ENCODE results near the gene PDE4D. TPM values are rescaled to one million over a fixed set of nuclear protein-coding genes. Genes with fewer than 3 reads are reported as not detected.

PDE4D gene
- total RNA-seq, 1 experiment from 2014 or later, result 3.3 TPM

GRCh38 chr5:59856358-59856757, 37.2 kb downstream of the PDE4D start (continued):
- TF ChIP-seq, protein P1, sequence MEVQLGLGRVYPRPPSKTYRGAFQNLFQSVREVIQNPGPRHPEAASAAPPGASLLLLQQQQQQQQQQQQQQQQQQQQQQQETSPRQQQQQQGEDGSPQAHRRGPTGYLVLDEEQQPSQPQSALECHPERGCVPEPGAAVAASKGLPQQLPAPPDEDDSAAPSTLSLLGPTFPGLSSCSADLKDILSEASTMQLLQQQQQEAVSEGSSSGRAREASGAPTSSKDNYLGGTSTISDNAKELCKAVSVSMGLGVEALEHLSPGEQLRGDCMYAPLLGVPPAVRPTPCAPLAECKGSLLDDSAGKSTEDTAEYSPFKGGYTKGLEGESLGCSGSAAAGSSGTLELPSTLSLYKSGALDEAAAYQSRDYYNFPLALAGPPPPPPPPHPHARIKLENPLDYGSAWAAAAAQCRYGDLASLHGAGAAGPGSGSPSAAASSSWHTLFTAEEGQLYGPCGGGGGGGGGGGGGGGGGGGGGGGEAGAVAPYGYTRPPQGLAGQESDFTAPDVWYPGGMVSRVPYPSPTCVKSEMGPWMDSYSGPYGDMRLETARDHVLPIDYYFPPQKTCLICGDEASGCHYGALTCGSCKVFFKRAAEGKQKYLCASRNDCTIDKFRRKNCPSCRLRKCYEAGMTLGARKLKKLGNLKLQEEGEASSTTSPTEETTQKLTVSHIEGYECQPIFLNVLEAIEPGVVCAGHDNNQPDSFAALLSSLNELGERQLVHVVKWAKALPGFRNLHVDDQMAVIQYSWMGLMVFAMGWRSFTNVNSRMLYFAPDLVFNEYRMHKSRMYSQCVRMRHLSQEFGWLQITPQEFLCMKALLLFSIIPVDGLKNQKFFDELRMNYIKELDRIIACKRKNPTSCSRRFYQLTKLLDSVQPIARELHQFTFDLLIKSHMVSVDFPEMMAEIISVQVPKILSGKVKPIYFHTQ (CRISPR knock-in tag; IDR thresholded peaks at IDR 0.05), result no peak
- TF ChIP-seq CREB1 (CRISPR knock-in tag; IDR thresholded peaks at IDR 0.05) (no peak), NR3C1 (CRISPR knock-in tag; conservative IDR thresholded peaks at IDR 0.05; ENCODE audit: low read depth) (no peak), NFE2L1 (CRISPR knock-in tag; IDR thresholded peaks at IDR 0.05) (no peak), IRF2 (CRISPR knock-in tag; IDR thresholded peaks at IDR 0.05; ENCODE audit: borderline replicate concordance, low read depth) (no peak), FOXP4 (CRISPR knock-in tag; IDR thresholded peaks at IDR 0.05) (no peak)

DNA sequence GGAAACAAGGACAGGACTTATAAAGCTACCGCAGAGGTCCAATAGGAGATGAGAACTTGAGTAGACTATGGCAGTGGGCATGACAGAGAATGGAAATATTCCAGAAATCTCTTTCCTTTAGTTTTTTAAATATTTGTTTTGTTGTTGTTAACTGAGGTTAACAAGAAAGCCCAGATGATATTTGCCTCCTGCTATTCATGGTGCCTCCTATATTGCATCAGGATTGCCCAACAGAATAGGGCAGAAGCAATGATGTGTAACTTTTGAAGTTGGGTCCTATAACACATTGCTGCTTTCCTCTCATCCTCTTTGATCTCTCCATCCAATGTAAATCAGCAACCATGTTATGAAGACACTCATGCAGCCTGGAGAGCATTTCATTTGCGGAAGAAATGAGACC, 42.8 kb downstream of the PDE4D start:
- no peaks in the 10 kb centered on the region for H3K36me3 Mint-ChIP-seq
- ChIA-PET CTCF (no interaction called here), POLR2A (no interaction called here)
- peaks cover 6% of the 10 kb centered on the region for H3K9me3 Mint-ChIP-seq
- TF ChIP-seq ATF2 (CRISPR knock-in tag; IDR thresholded peaks at IDR 0.05; ENCODE audit: borderline replicate concordance, low read depth) (no peak), MYBL2 (CRISPR knock-in tag; IDR thresholded peaks at IDR 0.05) (no peak), SMAD4 (CRISPR knock-in tag; IDR thresholded peaks at IDR 0.05) (no peak), ZNF423 (CRISPR knock-in tag; IDR thresholded peaks at IDR 0.05) (no peak), CREB1 (CRISPR knock-in tag; IDR thresholded peaks at IDR 0.05) (no peak), JAZF1 (CRISPR knock-in tag; IDR thresholded peaks at IDR 0.05) (no peak), NFE2L1 (CRISPR knock-in tag; IDR thresholded peaks at IDR 0.05) (no peak), NFATC4 (CRISPR knock-in tag; IDR thresholded peaks at IDR 0.05) (no peak), ETV6 (CRISPR knock-in tag; IDR thresholded peaks at IDR 0.05) (no peak), ZNF416 (CRISPR knock-in tag; IDR thresholded peaks at IDR 0.05) (no peak), KAT7 (CRISPR knock-in tag; IDR thresholded peaks at IDR 0.05; ENCODE audit: borderline replicate concordance) (no peak), EMX1 (CRISPR knock-in tag; IDR thresholded peaks at IDR 0.05) (no peak)
- TF ChIP-seq, protein P2, sequence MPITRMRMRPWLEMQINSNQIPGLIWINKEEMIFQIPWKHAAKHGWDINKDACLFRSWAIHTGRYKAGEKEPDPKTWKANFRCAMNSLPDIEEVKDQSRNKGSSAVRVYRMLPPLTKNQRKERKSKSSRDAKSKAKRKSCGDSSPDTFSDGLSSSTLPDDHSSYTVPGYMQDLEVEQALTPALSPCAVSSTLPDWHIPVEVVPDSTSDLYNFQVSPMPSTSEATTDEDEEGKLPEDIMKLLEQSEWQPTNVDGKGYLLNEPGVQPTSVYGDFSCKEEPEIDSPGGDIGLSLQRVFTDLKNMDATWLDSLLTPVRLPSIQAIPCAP (CRISPR knock-in tag; IDR thresholded peaks at IDR 0.05), result no peak
- TF ChIP-seq, protein P3, sequence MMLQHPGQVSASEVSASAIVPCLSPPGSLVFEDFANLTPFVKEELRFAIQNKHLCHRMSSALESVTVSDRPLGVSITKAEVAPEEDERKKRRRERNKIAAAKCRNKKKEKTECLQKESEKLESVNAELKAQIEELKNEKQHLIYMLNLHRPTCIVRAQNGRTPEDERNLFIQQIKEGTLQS (CRISPR knock-in tag; conservative IDR thresholded peaks at IDR 0.05), result no peak
- TF ChIP-seq, protein P4, sequence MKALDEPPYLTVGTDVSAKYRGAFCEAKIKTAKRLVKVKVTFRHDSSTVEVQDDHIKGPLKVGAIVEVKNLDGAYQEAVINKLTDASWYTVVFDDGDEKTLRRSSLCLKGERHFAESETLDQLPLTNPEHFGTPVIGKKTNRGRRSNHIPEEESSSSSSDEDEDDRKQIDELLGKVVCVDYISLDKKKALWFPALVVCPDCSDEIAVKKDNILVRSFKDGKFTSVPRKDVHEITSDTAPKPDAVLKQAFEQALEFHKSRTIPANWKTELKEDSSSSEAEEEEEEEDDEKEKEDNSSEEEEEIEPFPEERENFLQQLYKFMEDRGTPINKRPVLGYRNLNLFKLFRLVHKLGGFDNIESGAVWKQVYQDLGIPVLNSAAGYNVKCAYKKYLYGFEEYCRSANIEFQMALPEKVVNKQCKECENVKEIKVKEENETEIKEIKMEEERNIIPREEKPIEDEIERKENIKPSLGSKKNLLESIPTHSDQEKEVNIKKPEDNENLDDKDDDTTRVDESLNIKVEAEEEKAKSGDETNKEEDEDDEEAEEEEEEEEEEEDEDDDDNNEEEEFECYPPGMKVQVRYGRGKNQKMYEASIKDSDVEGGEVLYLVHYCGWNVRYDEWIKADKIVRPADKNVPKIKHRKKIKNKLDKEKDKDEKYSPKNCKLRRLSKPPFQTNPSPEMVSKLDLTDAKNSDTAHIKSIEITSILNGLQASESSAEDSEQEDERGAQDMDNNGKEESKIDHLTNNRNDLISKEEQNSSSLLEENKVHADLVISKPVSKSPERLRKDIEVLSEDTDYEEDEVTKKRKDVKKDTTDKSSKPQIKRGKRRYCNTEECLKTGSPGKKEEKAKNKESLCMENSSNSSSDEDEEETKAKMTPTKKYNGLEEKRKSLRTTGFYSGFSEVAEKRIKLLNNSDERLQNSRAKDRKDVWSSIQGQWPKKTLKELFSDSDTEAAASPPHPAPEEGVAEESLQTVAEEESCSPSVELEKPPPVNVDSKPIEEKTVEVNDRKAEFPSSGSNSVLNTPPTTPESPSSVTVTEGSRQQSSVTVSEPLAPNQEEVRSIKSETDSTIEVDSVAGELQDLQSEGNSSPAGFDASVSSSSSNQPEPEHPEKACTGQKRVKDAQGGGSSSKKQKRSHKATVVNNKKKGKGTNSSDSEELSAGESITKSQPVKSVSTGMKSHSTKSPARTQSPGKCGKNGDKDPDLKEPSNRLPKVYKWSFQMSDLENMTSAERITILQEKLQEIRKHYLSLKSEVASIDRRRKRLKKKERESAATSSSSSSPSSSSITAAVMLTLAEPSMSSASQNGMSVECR (CRISPR knock-in tag; IDR thresholded peaks at IDR 0.05; ENCODE audit: borderline replicate concordance), result no peak
- DNase-seq (ENCODE audit: low spot score) (no peak), ATAC-seq (no peak)
- no peaks in the 10 kb centered on the region for H3K27me3 Mint-ChIP-seq (ENCODE audit: low read depth)
- H3K27ac Mint-ChIP-seq, result no peak overlapping the region
- no peaks in the 10 kb centered on the region for H3K4me1 Mint-ChIP-seq
- no peak overlapping the region for H3K4me3 Mint-ChIP-seq
